Stimulated activated CD4-positive, alpha-beta T cell treated with anti-CD3 and anti-CD28 coated beads, Interleukin-15, amount 100 ng/mL, for 48 hours (primary cell): Measurements from ENCODE around the gene ELF1.

ENCODE experiments used
- DNase-seq, 2 donors: peaks; one replicate each; pipeline ENCODE4 v3.0.0-alpha.2; 2020; ENCODE audit warnings: low read depth in 2 of 2

The ELF1 gene

DNA sequence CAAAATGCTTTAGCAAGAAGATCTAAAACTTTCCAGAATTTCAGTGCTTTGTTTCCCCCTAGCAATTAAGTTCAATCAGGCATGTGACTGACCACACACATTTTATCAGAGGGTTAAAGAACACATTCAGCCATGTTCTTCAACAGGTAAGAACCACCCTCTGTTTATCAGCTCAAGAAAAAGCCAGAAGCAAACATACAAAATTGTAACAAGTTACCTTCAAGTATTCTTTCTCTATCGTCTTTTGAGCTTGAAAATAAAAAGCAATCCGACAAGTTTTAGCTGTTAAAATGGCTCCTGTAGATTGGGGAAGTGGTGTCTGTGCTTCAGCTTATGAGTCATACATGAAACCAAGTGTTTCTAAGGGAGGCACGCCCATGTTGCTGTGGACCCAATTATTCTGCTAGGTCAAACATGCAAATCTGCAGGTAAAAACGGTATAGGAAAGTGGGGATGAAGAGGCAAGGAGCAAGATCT, at the start of gene ELF1:
Gene ELF1, minus strand, starts transcription at position 306 of the 477 bp plus-strand sequence. CDS start 37,262 bp downstream, outside the sequence.
- DNase-seq = peak; percentile 24 to 25

DNA sequence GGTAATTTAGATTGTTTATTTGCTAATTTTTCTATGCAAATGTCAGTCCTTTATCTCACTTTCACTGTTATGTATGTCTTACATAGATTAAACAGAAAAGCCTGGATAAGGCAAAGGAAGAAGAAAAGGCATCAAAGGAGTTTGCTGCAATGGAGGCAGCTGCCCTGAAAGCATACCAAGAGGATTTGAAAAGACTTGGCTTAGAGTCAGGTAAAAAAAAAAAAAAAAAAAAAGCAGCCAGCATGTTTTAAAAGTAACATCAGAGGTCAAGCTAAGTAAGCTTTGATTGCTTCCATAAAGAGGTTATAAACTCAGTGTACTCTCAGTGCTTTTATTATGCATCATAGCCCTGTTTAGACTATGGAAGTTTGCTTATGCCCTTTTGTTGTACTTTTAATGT, 46.0 kb upstream of the ELF1 start:
- DNase-seq = no peak

DNA sequence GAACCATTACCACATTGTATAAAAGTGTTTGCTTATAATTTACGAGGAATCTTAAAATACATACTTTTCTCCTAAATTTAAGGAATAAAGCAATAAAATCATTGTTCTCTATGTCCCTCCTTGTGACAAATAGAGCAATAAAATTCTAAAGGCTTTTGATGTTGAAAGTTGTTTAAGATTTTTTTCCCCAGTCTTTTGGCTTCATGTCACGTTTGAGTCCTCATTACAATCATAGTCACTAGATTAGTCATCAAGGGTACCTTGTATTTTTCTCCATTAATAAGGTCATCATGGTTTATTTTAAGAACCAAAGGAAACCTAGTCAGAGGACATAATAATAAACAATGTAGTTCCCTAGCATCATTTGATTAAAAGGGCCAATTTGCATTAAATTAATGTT, 45.4 kb upstream of the ELF1 start:
- DNase-seq = no peak

DNA sequence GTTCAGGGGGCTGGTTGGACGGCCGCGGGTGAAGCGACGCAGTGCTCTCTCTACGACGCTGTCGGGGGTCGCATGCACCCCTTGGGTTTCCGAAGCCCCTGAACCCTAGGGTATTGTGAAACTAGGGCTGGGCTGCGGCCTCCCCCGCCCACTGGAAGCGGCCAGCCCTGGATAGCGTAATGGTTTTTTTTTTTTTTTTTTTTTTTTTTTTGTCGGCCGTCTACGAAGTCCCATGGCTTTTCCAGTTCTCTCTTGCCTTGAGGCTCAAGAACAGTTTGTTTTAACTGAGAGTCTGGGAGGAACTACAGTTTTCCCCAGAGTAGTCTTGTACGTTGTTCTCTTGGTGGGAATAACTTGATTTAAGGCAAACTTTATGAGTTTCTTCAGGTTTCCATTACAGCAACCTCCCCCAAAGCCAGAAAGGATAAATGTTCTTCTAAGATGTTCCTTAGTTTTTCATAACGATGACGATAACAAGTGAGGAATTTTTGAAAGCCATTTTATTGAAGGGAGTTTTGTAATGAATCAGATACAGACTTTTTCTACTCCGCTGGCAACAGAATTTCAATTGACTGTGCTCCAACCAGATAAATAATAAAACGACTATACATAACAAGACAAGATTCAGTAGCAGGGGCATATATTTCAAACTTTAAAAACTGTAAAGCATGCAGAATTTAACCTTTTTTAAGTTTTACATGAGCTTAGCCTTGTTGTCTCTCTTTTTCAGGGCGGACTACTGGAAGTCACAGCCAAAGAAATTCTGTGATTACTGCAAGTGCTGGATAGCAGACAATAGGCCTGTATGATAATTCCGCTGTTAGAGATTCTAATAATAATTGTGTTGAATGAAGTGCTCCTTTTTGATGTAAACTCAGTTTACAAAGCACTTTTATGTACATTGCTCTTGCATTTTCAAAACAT, 43.1 kb upstream of the ELF1 start:
- DNase-seq = no peak

DNA sequence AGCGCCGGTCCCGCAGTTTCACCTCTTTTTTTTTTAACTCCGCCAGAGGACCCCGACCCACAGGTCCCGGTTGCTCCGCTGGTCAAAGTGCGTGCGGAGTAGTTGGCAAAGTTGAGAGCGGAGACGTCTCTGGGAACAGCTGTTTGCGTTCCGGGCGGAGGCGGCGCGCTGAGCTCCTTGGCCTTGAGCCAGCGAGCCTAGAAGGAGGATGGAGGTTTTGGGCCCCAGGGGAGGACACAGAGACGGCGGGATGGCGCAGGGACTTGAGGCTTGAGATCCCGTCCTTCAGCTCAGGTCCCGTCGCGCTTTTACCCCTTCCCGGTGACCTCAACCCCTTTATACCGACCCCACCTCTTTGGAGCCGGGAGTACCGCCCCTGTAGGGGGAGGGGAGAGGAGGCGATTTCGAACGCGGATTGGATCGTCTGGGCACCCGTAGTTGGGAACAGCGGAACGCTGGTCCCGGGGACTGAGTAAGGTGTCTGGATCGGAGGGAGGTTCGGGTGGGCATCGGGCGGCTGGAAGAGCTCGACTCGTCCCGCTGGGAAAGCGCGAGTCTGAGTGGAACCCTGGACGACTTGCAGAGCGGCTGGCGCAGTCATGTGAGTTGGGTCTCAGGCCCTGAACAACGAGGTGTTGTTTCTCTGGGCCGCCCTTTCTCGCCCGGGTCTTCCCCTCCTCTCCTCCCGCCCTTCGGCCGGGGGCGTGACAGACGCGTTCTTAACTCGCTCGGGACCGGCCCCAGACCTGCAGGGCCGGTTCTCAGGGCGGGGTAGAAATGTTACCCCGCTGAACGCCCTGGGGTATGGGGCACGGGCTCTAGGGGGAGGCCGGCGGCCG, 42.2 kb upstream of the ELF1 start, which contains the start of gene WBP4:
Gene WBP4, plus strand, starts transcription at position 435 of the 839 bp plus-strand sequence. Its CDS starts 165 bp downstream, at position 600.
- DNase-seq = peak; percentile 80 to 86

DNA sequence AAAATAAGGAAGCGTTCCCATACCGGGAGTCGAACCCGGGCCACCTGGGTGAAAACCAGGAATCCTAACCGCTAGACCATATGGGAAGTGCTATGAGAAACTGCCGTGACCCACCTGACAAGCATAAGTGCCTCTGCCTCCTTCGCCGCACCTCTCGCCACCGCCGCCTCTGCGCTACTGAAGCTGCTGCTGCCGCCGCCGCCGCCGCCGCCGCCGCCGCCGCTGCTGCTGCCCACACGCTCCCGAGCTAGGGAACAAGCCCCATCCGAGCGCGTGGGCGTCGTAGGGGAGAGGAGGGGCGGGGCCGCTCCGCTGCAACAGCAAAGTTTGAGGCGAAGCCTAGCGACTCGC, 41.6 kb upstream of the ELF1 start:
- peak; percentile 81 to 84 for DNase-seq

DNA sequence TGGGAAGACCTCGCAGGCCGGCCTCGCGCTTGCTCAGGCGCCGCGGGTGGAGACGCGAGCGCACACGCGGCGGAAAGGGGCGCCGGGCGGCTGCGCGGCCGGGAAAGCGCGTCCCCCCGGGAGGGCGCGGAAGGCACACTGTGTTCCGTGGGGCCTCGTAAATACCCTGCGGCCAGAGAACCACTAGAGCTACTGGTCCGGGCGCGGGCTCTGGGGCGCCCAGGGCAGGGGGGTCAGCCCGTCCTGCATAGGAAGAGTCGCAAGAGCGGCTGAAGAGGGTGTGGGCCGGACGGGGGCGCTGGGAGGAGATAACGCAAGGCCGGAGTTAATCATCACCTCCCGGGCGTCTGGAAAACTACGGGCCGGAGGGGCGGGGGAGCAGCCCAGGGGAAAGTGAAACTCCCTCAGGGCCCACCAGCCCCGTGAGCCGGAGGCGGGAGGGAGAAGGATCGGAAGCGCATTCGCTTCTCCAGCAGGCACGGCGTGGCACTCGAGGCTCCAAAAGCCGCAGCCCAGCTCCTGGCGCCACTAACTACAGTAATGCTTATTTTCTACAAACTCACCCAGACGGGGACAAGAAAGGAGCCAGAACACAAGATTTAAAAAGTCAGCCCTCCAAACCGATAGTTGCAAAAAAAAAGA, 41.1 kb upstream of the ELF1 start:
- DNase-seq = peak; percentile 61 to 66

DNA sequence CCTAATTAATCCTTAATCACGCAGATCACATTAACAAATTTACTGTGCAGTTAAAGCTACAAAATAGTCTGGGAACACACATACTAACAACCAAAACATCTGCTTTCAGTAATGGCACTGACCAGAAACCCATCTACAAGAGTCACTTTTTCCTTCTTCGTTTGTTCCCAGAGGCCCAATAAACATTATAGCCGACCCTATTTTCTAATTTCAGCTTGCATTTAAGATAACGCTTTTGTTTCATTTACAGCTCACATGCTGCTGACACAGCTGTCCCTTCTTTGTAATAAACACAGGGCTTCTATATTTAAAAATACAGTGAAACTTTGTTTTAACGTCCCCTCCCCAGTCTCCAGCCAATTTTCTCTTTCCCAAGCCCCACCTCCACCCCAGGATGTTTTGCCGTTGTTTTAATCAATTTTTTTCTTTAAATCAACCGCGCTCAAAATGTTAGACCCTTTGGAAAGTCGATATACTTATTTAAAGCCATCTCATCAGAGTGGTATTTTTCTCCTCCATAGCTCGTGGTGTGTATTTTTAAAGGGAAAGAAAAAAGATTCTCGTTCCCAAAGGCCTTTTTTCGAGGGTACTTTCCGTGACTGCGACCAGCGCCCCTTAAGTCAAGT, 40.5 kb upstream of the ELF1 start:
- no peak for DNase-seq

DNA sequence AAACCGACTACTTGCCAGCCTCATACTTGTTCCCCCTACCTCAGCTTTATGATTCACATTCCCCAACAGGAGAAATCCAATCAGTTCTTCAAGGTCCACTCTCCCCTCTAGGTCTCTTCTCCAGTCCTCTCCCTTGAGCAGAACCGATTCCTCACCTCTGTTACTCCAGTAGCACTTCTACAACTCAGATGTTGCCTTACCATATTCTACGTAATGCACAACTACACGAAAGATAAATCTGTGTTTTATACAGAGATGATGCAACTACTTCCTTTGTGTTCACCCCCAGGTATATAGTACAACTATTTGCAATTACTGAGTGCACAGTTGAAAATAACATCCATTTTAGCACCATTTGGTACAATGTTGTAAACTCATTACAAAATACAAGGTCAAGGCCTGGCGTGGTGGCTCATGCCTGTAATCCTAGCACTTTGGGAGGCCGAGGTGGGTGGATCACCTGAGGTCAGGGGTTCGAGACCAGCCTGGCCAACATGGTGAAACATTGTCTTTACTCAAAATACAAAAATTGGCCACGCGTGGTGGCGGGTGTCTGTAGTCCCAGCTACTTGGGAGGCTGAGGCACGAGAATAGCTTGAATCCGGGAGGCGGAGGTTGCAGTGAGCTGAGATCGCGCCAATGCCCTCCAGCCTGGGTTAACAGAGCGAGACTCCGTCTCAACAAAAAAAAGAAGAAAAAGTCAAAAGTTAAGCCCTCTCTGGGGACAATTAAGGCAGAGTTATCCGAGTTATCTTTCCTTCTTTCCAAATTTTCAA, 39.4 kb upstream of the ELF1 start:
- no peak for DNase-seq

DNA sequence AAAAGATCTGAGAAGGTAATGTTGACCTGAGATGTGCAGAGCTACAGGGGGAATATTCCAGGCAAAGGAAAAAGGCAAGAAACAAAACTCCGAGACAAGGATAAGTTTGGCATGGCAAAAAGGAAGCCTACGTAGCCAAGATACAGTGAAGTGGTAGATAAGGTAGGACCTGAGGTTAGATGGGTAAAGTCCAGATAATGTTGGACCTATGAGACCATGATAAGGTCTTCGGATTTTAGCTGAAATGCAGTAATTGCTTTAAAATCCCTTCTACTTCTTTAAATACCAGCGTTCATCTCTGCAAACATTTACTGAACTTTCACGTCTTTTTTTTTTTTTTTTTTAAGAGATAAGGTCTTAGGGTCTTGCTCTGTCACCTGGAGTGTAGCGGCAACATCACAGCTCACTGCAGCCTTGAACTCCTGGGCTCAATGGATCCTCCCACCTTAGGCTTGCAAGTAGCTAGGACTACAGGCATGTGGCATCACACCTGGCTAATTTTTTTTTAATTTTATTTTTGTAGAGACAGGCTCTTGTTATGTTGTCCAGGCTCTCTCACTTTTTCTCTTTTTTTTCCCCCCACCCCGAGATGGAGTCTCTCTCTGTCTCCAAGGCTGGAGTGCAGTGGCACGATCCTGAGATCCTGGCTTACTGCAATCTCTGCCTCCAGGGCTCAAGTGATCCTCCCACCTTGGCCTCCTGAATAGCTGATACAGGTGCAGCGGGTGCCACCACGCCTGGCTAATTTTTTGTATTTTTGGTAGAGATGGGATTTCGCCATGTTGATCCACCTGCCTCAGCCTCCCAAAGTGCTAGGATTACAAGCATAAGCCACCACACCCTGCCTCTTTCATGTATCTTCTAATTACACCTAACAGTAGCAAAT, 38.0 kb upstream of the ELF1 start:
- no peak for DNase-seq

DNA sequence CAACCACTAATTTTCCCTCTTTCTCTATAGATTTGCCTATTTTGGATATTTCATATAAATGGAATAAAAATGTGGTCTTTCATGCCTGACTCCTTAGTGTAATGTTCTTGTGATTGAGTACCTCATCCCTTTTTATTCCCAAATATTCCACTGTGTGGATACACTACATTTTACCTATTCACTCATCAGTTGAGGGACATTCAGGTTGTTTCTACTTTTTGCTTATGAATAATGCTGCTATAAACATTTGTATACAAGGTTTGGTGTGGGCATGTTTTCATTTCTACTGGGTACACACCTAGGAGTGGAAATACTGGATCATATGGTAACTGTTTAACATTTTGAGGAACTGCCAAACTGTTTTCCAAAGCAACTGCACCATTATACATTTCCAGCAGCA, 37.1 kb upstream of the ELF1 start:
- DNase-seq = no peak

DNA sequence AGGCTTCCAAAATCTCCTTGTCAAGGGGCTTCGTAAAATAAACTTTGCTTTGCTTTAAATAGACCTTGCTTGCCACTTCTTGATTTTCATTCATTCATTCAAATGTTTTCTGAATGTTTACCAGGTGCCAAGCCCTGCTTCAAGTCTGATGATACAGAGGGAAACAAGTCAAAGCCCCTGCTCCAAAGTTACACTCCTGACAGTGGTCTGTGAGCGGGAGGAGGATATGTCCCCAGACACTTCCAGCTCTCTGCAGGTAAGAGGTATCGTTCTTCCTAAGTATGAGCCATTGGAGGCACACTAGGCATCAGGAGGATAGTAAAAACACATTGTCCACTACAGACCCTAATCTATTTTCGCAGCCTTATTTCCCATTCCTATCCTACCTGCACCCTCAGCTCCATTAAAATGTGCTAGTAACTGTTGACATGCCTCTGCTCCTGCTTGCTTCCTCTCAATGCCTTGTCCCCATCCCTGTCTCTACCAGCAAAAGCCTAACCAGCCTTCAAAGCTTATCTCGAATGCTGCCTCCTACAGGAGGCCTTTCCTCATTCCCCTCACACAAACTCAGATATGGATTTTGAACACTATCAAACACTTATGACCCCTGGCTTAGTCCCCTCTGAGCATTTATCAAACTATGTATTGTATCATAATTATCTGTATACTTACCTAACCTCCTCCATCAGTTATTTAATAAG, 36.0 kb upstream of the ELF1 start:
- DNase-seq = no peak

DNA sequence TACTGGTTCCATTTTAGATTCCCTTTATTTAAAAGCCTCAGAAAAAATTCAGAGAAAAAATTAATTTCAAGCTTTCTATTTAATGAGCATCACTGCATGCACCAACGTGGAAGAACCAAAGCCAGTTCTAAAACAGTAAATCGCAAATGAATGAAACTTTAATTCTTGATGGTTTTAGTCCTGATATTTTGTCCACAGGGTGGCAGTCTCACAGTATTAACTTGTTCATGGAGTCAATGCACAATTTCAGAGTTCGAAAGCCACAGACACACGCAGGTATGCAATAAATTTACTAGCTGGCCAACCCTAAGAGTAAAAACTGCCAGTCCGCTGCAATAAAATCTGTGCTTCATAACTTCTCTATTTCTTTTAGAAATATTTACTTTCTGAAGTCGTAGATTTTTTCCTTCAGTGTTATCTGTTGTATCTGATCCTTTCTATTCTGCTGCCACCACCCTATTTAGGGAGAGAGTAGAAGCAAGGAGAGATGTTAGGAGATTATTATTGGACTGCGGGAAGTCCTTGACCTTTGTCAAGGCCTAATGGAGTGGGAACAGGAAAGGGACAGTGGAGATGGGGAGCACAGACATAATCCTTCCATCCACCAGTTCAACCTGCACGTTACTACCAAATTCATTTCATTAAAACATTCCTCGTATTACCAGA, 35.2 kb upstream of the ELF1 start:
- DNase-seq = peak in 1 of 2 donors; percentile 22

DNA sequence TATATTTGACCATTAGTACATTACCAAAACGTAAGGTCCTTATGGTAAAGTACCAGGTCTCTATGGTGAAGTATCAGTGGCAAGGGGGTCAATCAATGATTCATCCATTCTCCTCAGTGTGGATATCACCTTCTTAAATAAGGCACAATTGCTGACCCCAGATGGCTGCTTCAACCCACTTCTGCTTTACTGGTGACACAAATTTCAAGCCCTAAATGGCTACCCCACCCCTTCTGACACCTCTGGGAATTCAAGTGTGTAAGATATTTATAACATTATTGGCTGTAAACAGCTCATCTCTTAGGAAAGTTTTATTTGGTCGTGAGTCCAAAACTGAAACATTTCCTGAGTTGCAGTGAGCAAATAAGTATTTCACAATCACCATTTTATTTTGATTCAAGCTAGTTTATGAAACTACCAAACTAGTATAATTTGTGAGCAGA, 34.3 kb upstream of the ELF1 start:
- no peak for DNase-seq

DNA sequence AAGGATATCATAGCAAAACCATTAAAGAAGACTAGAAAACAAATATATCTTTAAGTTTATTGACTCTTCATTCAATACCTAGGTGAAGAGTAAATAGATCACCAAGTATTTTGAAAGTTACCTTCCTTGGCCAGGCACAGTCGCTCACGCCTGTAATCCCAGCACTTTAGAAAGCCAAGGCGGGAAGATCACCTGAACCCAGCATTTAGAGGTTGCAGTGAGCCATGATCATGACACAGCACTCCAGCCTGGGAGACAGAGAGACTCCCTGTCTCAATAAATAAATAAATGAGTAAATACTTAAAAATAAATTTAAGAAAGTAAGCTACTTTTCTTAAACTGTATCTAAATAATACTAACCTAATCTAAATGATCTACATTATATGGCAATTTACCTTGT, 33.3 kb upstream of the ELF1 start:
- DNase-seq = no peak

DNA sequence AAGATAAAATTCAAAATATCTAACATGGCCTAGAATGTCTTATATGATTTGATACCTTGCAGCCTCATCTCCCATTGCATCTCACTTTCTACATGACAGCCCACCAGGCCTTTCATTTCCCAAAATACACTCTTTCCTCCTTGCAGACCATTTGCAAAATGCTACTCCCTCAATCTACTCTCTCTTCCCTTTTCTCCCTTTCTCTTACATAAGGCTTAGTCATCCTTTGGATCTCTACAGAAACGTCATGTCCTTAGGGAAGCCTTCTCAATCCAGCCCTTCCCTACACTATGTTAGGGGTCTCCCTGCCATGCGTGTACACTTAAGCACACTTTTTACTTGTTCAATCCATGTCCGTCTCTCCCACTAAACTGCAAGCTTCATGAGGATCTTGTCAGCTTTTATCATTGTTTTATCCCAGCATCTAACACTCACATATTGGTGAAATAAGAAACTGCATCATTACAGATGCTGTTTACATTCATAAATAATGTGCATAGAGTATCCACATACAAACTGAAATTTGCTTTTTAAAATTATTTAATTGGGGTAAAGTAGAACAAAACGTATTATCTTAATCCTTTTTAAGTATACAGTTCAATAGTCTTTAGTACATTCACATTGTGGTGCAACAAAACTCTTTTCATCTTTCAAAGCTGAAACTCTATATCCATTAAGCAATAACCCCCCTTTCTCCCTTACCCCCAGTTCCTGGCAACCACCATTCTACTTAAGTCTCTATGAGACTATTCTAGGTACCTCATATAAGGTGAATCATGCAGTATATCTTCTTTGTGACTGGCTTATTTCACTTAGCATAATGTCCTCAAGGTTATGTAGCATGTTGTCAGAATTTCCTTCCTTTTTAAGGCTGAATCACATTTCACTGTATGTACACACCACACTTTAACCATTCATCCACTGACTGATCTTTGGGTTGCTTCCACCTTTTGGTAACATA, 30.6 kb upstream of the ELF1 start:
- no peak for DNase-seq

DNA sequence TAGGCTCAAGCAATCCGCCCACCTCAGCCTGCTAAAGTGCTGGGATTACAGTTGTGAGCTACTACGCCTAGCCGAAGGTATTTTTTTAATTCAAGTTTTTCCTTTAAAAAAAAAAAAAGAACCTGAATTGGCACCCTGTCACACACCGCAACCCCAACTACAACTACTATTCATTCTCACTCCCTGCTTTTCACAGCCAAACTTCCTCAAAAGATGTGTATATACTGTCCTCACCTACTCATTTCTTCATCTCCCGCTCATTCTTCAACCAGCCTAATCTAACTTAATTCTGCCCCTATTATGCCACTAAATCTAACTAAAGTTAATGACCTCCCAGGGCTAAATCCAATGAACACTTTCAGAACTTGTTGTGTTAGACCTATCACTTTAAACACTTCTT, 29.5 kb upstream of the ELF1 start:
- DNase-seq = no peak
